H1 (cell line): ENCODE measurements around the gene ADAMTS20.

Source experiments
- CTCF ChIP-seq, 3 experiments: IDR thresholded peaks; 1 replicate in 2 of 3; 2 replicates in 1 of 3; pipeline versions ENCODE4 v1.5.1 to v1.6.1; 2011; ENCODE audit warnings: low read length in 3 of 3, mild to moderate bottlenecking in 3 of 3, inconsistent platforms in 2 of 3, low read depth in 1 of 3, moderate library complexity in 1 of 3; ENCODE audit not compliant: insufficient read depth in 1 of 3; ENCODE audit errors: control extremely low read depth in 1 of 3
- EGR1 ChIP-seq: IDR thresholded peaks from 2 replicates; pipeline ENCODE4 v1.6.1; 2011; ENCODE audit warnings: low read depth, low read length, borderline replicate concordance
- EP300 ChIP-seq, 2 experiments: IDR thresholded peaks; 1 replicate in 1 of 2; 2 replicates in 1 of 2; pipeline ENCODE4 v1.6.1; 2011 to 2012; ENCODE audit warnings: low read depth in 2 of 2, low read length in 2 of 2, mild to moderate bottlenecking in 2 of 2, borderline replicate concordance in 1 of 2, inconsistent platforms in 1 of 2, moderate library complexity in 1 of 2
- HDAC6 ChIP-seq: IDR thresholded peaks from one replicate; pipeline ENCODE4 v1.7.1; 2012; ENCODE audit warnings: low read depth, mild to moderate bottlenecking, inconsistent platforms, low read length, moderate library complexity
- POLR2A ChIP-seq, 2 experiments: IDR thresholded peaks; 1 replicate in 1 of 2; 2 replicates in 1 of 2; pipeline ENCODE4 v1.6.1; 2011; ENCODE audit warnings: low read depth in 2 of 2, low read length in 2 of 2, mild to moderate bottlenecking in 2 of 2; ENCODE audit errors: control extremely low read depth in 1 of 2

GRCh38 chr12:43544703-43545102, 7.3 kb downstream of the ADAMTS20 start:
- TF ChIP-seq HDAC6 = no peak
- no peak for TF ChIP-seq POLR2A (IDR thresholded peaks at IDR 0.05; ENCODE audit: control extremely low read depth in 1 of 2, low read depth in 2 of 2, low read length in 2 of 2)
- no peak for TF ChIP-seq EGR1
- TF ChIP-seq EP300 (IDR thresholded peaks at IDR 0.05; ENCODE audit: borderline replicate concordance in 1 of 2, low read depth in 2 of 2, low read length in 2 of 2) = no peak
- TF ChIP-seq CTCF (IDR thresholded peaks at IDR 0.05; ENCODE audit: control extremely low read depth in 1 of 3, insufficient read depth in 1 of 3, low read depth in 1 of 3, low read length in 3 of 3) = no peak
